PC-3 (cell line): Measurements from ENCODE around the gene SEMA3C. TPM values are rescaled to one million over a fixed set of nuclear protein-coding genes. Genes with fewer than 3 reads are reported as not detected.

ENCODE experiments used
- ATAC-seq: fragments of 200-7000 bp; cut with Tn5 transposase; 2 replicates; pipeline ENCODE4 v1.9.1; 2020; ENCODE audit warnings: mild to moderate bottlenecking, moderate library complexity
- BruUV-seq: library from RNA; stranded (reverse); fragments of 400-500 nt; replicated peaks from 2 replicates; lab custom pipeline; 2021; lab: Mats Ljungman, UMichigan
- CTCF ChIA-PET: fragments of 300-600 bp; sonication (Branson Sonifier 250); formaldehyde crosslinking; loops from one replicate; lab custom pipeline; 2022; ENCODE audit warnings: antibody characterized with exemption; lab: Charles Lee
- POLR2A ChIA-PET: fragments of 300-600 bp; sonication (Branson Sonifier 250); formaldehyde crosslinking; loops from one replicate; lab custom pipeline; 2022; ENCODE audit warnings: antibody characterized with exemption; ENCODE audit not compliant: unreplicated experiment; lab: Charles Lee
- DNase-seq: peaks from one replicate; pipeline ENCODE4 v3.0.0-alpha.2; 2015
- H2AFZ ChIP-seq: fragments of 300-600 bp; sonication (generic); 2 replicates; pipeline ENCODE4 v1.6.0; 2016; ENCODE audit warnings: antibody characterized with exemption, low read length
- H3F3A ChIP-seq: fragments of 300-600 bp; sonication (generic); one replicate; pipeline ENCODE4 v1.6.0; 2017; ENCODE audit warnings: antibody characterized with exemption, low read length, control low read depth, mild to moderate bottlenecking; ENCODE audit not compliant: unreplicated experiment
- H3K27ac ChIP-seq: fragments of 300-600 bp; sonication (generic); 2 replicates; pipeline ENCODE4 v1.5.1; 2016; ENCODE audit warnings: mild to moderate bottlenecking, low read length
- H3K27me3 ChIP-seq: fragments of 300-600 bp; sonication (generic); 2 replicates; pipeline ENCODE4 v1.6.1; 2016; ENCODE audit warnings: low read length, mixed read lengths
- H3K36me3 ChIP-seq: fragments of 300-600 bp; sonication (generic); 2 replicates; pipeline ENCODE4 v1.6.1; 2016; ENCODE audit warnings: low read depth, mixed run types, low read length, mixed read lengths
- H3K4me1 ChIP-seq: fragments of 300-600 bp; sonication (generic); 2 replicates; pipeline ENCODE4 v1.5.1; 2016; ENCODE audit warnings: low read length; ENCODE audit not compliant: insufficient read depth
- H3K4me2 ChIP-seq: fragments of 300-600 bp; sonication (generic); 2 replicates; pipeline ENCODE4 v1.6.0; 2016; ENCODE audit warnings: low read length
- H3K4me3 ChIP-seq: fragments of 300-600 bp; sonication (generic); 2 replicates; pipeline ENCODE4 v1.5.1; 2016; ENCODE audit warnings: mild to moderate bottlenecking, low read length, mixed read lengths
- H3K79me2 ChIP-seq: fragments of 300-600 bp; sonication (generic); 2 replicates; pipeline ENCODE4 v1.6.1; 2017; ENCODE audit warnings: low read length, mixed read lengths
- H3K9ac ChIP-seq: fragments of 300-600 bp; sonication (generic); 2 replicates; pipeline ENCODE4 v1.6.0; 2016; ENCODE audit warnings: mild to moderate bottlenecking, low read length
- H3K9me2 ChIP-seq: fragments of 300-600 bp; sonication (generic); replicated peaks from 2 replicates; pipeline ENCODE4 v1.6.1; 2016; ENCODE audit warnings: mixed run types, low read length, mixed read lengths
- H3K9me3 ChIP-seq: fragments of 300-600 bp; sonication (generic); 2 replicates; pipeline ENCODE4 v1.6.1; 2016; ENCODE audit warnings: low read length, mixed read lengths
- H4K20me1 ChIP-seq: fragments of 300-600 bp; sonication (generic); 2 replicates; pipeline ENCODE4 v1.6.1; 2016; ENCODE audit warnings: low read length, mixed read lengths
- EZH2 ChIP-seq: fragments of 300-600 bp; sonication (generic); IDR thresholded peaks from one replicate; pipeline ENCODE4 v1.6.1; 2017; ENCODE audit warnings: antibody characterized with exemption, mild to moderate bottlenecking, low read length; ENCODE audit not compliant: unreplicated experiment
- EZH2phosphoT487 ChIP-seq: fragments of 300-600 bp; sonication (generic); IDR thresholded peaks from 2 replicates; pipeline ENCODE4 v1.6.1; 2018; ENCODE audit warnings: mild to moderate bottlenecking, antibody characterized with exemption, low read length, borderline replicate concordance
- intact Hi-C: fragments of 100-400 bp; cut with micrococcal nuclease; formaldehyde crosslinking; loops from 2 replicates; pipeline ENCODE4 v1.9.0; 2023
- total RNA-seq: library from RNA; depleted of rRNA; stranded (reverse); fragments of >200 nt; gene quantifications from 2 replicates; pipeline ENCODE4 v1.2.3, GENCODE V29; 2014
- TF ChIP-seq, protein P1 (sequence below): fragments of 300-600 bp; sonication (generic); conservative IDR thresholded peaks from 2 replicates; pipeline ENCODE4 v1.5.1; 2017; ENCODE audit warnings: antibody characterized with exemption, low read depth, mild to moderate bottlenecking, low read length

Gene SEMA3C
- total RNA-seq, 1 experiment from 2014 or later, result 28.0 TPM

- ChIA-PET CTCF (no interaction called here), POLR2A (no interaction called here)
- 0 out of 2 replicates have a peak overlapping the region, but pooled peaks have one; percentile 22 for H3K4me2 ChIP-seq
- no peak overlapping the region for H3K9ac ChIP-seq
- H4K20me1 ChIP-seq, result no peaks in the 10 kb centered on the region
- H3K27ac ChIP-seq, result no peak overlapping the region
- peaks cover 31% of the 10 kb centered on the region for H3K79me2 ChIP-seq
- H3K27me3 ChIP-seq, result no peaks in the 10 kb centered on the region
- peaks cover 10% of the 10 kb centered on the region for H3K4me1 ChIP-seq
- peak; percentile 98 for ATAC-seq
- no peak overlapping the region for H2AFZ ChIP-seq
- intact Hi-C loops, result no loop called here
- no peaks in the 10 kb centered on the region for H3K9me3 ChIP-seq
- no peak overlapping the region for H3K4me3 ChIP-seq
- no peaks in the 10 kb centered on the region for H3K36me3 ChIP-seq
- no peaks in the 10 kb centered on the region for H3K9me2 ChIP-seq
- TF ChIP-seq EZH2 (no peak), EZH2phosphoT487 (no peak)
- TF ChIP-seq, protein P1, sequence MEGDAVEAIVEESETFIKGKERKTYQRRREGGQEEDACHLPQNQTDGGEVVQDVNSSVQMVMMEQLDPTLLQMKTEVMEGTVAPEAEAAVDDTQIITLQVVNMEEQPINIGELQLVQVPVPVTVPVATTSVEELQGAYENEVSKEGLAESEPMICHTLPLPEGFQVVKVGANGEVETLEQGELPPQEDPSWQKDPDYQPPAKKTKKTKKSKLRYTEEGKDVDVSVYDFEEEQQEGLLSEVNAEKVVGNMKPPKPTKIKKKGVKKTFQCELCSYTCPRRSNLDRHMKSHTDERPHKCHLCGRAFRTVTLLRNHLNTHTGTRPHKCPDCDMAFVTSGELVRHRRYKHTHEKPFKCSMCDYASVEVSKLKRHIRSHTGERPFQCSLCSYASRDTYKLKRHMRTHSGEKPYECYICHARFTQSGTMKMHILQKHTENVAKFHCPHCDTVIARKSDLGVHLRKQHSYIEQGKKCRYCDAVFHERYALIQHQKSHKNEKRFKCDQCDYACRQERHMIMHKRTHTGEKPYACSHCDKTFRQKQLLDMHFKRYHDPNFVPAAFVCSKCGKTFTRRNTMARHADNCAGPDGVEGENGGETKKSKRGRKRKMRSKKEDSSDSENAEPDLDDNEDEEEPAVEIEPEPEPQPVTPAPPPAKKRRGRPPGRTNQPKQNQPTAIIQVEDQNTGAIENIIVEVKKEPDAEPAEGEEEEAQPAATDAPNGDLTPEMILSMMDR, result no peak
- peak; percentile 68 for DNase-seq
- BruUV-seq, result no TSS peak
- H3F3A ChIP-seq, result no peaks in the 10 kb centered on the region
Observed at GRCh38 chr7:80851896-80852476, 66.9 kb downstream of the SEMA3C start.

DNA sequence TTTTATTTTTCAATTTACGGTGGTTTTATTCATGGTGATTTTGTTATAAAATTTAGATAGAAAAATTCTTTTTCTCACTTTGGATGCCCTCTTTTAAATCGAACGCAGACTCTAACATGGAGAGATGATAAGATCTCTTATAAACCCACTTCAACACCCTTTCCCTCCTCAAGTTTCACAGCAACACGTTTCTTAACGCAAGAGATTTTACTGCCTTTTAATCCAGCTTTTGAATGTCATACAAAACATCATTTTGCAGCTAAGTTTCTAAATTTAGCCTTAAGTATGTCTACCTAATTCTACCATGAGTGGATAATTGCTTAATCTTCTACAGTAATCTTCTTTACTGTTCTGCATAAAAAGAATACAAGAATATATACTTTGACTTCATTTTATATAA is 70.0 kb downstream of the SEMA3C start:
- Histone ChIP-seq H3K9me2 (no peaks in the 10 kb centered on the region), H3K79me2 (peaks cover 37% of the 10 kb centered on the region), H3K27ac (no peak overlapping the region), H3K9me3 (no peaks in the 10 kb centered on the region), H3K4me3 (no peak overlapping the region), H3K36me3 (no peaks in the 10 kb centered on the region), H3K4me2 (no peak overlapping the region), H3K27me3 (no peaks in the 10 kb centered on the region), H3K9ac (no peak overlapping the region), H4K20me1 (no peaks in the 10 kb centered on the region), H3F3A (no peaks in the 10 kb centered on the region), H3K4me1 (peaks cover 10% of the 10 kb centered on the region), H2AFZ (no peak overlapping the region)
- ChIA-PET CTCF (no interaction called here), POLR2A (no interaction called here)
- DNase-seq (no peak), ATAC-seq (no peak)
- no TSS peak for BruUV-seq
- TF ChIP-seq EZH2phosphoT487, result no peak
- TF ChIP-seq EZH2, result no peak
- TF ChIP-seq, protein P1, result no peak
- intact Hi-C loops, result no loop called here

- CTCF ChIA-PET, result no interaction called here
- H3K9me3 ChIP-seq, result no peaks in the 10 kb centered on the region
- H3F3A ChIP-seq, result no peaks in the 10 kb centered on the region
- H3K4me2 ChIP-seq, result no peak overlapping the region
- H3K79me2 ChIP-seq, result peaks cover 37% of the 10 kb centered on the region
- no peak overlapping the region for H3K4me3 ChIP-seq
- peaks cover 11% of the 10 kb centered on the region for H3K4me1 ChIP-seq
- H3K36me3 ChIP-seq, result no peaks in the 10 kb centered on the region
- intact Hi-C loops, result no loop called here
- ATAC-seq, result no peak
- H4K20me1 ChIP-seq, result no peaks in the 10 kb centered on the region
- TF ChIP-seq, protein P1, result no peak
- TF ChIP-seq EZH2phosphoT487, result no peak
- H3K27me3 ChIP-seq, result no peaks in the 10 kb centered on the region
- no peak overlapping the region for H2AFZ ChIP-seq
- H3K27ac ChIP-seq, result no peak overlapping the region
- H3K9ac ChIP-seq, result no peak overlapping the region
- POLR2A ChIA-PET, result no interaction called here
- H3K9me2 ChIP-seq, result no peaks in the 10 kb centered on the region
- BruUV-seq, result no TSS peak
- DNase-seq, result no peak
Observed at GRCh38 chr7:80847895-80848294, 71.0 kb downstream of the SEMA3C start.
